Thyroid gland (tissue), 4 donors: ENCODE data around the gene USP17L26.
"Not testable (repeated sequence)": the region's sequence is repeated elsewhere in the genome, so short reads cannot be mapped to it uniquely, and the experiment has no call there.

Source experiments
- CTCF ChIP-seq, 6 experiments: fragments of 200-600 bp in 3 of 6; fragments of 450-650 bp in 3 of 6; sonication (generic) in 3 of 6; IDR thresholded peaks; one replicate each; pipeline ENCODE4 v1.5.1; 2016 to 2019; ENCODE audit warnings: antibody characterized with exemption in 6 of 6, mild to moderate bottlenecking in 2 of 6, inconsistent platforms in 1 of 6, moderate library complexity in 1 of 6
- POLR2A ChIP-seq, 2 donors: fragments of 450-650 bp; IDR thresholded peaks; one replicate each; pipeline ENCODE4 v1.6.1; 2017; ENCODE audit warnings: antibody characterized with exemption in 2 of 2, mild to moderate bottlenecking in 2 of 2, moderate library complexity in 1 of 2

GRCh38 chr4:9324865-9325264, 9.6 kb upstream of the USP17L26 start, which contains the start of gene USP17L24:
- not testable (repeated sequence) for TF ChIP-seq CTCF, POLR2A (IDR thresholded peaks at IDR 0.05)
